GM18873 (cell line): ENCODE results near the gene SERTM2.
"Not testable (repeated sequence)": the region's sequence is repeated elsewhere in the genome, so short reads cannot be mapped to it uniquely, and the experiment has no call there.

ENCODE experiments used
- ATAC-seq: cut with Tn5 transposase; IDR thresholded peaks from one replicate; pipeline ENCODE4 v1.9.1; 2021; ENCODE audit warnings: mild to moderate bottlenecking, moderate library complexity, moderate number of reproducible peaks; ENCODE audit not compliant: unreplicated experiment, low FRiP score

SERTM2 gene

DNA sequence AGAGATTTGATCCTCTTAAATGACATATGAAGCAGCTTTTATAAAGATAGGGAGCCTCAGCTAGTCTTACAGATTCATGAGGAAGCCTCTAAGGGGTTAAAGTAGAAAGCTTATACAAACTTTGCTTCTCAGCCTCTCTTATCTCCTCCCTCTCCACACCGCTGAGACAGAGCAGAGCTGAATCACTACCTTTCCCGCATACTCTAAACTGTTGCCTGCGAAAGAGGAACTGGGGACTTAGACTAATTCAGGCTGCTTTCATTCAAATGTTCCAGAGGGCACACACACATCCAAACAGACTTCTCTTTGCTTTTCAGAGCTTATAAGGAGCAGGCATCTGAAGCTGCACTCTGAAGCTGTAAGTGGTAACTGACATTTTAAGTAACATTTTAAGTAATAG lies at the start of gene SERTM2:
SERTM2 (plus strand) TSS at position 169 of the 400 bp plus-strand sequence. CDS start 7,213 bp downstream, outside the sequence.
- peak; percentile 66 for ATAC-seq

DNA sequence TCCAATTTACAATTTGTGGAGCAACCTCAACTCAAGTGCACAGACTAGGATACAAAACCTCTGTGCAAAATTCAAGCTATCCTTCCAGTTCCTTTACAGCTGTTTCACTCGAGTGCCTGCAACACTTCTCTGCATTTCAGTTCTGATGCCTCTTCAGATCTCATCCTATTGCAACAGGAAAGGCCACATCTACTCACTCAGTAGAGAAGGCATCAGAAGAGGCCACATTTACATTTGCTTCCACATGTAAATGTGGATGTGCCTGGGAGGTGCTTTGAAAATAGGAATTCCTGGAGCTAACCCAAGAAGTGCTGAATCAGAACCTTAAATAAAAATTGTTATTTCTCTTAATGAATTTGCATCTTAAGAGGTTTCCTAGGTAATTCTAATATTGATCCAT lies 45.8 kb upstream of the SERTM2 start:
- ATAC-seq = no peak

DNA sequence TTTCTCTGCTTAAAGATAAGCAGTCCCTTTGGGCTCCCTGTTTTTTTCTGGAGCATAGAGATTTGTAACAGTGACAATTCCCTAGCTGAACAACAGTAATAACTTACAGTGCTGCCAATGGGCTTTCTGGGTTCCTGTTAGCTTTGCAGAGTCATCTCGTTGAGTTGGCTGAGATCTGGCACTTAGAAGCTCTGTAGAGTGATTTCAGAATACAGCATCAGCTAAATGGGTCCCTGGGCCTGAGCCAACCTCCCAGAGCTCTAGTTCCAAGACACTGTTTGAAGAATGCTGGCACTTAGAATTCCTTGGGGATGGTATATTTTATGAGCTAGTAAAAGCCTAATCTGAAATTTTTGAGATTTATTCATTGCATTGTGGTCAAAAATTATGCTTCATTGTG lies 43.5 kb upstream of the SERTM2 start:
- ATAC-seq = no peak

DNA sequence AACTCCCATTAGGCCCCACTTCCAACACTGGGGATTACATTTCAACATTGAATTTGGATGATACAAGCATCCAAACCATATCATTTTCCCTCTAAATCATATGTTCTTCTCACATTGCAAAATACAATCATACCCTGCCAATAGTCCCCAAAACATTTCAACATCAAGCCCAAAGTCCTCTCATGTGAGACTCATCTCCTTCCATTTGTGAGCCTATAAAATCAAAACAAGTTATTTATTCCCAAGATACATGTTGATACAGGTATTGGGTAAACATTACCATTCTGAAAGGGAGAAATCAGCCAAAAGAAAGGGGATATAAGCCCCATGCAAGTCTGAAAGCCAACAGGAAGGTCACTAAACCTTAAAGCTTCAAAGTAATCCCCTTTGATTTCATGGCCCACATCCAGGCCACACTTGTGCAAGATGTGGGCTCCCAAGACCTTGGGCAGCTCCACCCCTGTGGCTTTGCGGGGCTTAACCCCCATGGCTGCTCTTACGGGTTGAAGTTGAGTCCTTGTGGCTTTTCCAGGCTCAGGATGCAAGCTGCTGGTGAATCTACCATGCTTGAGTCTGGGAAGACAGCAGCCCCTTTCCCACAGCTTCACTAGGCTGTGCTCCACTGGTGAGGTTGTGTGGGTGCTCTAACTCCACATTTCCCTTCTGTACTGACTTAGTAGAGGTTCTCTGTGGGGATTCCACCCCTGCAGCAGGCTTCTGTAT lies 40.6 kb upstream of the SERTM2 start:
- ATAC-seq = no peak

DNA sequence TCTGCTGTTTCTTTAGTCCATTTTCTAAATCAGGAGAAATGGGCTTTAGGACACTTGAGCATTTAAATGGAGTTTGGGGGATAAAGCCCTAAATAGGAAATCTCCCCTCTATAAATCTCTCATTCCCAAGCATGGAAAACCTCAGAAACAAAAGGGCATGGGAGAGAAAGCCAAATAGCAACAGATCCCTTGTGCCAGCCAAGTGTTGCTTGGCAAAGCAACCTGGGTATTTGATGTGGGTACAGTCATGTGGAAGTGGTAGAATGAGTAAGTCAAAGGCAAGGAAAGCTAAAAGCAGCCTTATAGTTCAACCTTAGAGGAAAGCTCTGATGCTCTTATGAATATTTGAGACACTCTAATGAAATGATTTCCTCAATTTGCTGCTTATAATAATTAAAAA lies 29.5 kb upstream of the SERTM2 start:
- ATAC-seq = no peak

DNA sequence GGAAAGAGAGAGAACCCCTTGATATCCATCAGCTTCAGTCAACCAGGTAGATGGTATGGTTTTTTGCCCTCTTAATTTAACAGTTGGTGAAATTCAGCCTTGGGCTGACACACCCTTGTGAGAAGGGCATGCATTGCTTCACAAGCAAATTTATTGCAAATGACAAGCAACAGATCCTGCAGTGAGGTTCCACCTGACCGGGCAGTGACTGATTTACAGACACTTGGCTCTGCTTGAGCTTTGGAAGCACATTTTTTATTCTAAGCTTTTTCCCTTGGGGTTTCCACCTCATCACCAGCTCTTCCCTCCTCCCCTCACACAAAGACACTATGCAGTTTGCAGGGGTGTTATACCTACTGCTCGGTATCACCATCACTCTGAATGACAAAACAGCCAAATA lies 28.3 kb upstream of the SERTM2 start:
- no peak for ATAC-seq

DNA sequence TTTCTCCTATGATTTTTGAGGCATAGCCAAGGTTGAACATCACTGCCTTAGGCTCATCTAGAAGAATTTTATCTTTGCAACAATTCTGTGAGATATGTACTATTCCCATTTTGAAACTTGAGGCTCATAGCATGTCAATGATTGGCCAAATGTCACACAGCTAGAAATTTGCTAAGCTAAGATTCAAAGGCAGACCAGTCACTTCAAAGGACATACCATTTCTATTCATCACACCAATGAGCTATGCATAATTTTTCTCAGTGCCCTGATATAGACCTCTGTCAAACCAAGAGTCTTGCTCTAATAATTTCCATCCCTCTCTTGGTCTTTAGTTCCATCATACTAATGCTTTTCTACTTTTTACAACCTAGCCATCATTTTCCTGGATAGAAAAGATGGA lies 27.6 kb upstream of the SERTM2 start:
- no peak for ATAC-seq

DNA sequence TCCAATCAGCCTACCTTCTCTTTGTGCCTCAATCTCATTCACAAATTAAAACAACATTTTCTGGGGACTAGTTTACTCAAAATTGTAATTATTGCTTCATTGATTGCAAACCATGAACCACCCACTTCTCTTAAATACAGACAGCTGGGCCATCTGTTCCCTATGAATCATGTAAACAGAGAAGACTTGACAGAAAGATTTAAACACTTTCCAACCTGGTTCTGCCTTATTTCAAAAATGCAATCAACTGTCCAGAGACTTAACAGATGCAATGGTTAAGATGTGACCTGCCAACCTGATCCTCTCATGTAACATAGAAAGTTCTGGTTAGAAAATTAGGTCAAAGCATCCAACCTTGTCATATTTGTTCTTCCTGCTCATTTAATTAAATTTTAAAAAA lies 20.8 kb upstream of the SERTM2 start:
- no peak for ATAC-seq

DNA sequence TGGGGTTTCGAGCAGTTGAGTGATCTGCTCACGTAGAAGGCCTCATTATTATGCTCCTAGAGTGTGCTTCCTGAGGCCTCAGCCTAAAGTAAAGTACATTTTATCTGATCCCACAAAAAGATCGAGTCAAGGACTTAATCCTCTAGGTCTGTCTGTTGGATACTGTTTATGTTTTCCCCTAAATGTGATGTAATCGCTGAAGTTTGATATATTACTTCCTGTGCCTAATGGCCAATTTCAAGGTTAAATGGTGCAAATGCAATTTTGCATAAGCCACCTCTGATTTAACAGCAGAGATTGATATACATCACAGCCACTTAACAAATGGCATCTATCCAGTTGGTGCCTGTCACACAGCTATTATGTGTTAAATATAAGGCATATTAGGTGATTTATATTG lies 19.4 kb upstream of the SERTM2 start:
- ATAC-seq = no peak

DNA sequence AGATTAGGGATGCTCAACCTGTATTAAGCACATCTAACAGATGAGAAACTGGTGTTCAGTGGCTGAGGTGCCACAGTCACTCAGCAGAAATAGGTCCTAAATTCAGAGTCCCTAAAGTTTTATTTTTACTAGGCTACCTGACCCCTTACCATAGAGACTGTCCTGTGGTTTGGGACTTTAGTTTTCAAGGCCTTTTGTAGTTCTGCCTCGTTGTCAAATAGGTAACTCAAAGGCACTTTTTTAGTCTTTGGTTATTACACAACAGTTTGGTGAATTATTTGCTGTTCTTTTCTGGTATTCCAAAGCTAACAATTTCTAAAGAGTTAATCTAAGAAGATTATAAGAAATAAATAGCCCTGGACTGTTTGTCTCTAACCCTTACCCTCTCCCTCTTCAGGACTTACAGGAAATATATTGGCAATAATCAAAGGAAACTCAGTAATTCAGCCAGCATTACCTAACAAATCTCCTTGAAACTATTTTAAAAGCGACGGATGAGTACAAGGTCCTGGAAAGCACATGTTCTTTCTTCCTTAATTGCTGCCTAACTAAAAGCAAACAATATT lies 12.8 kb upstream of the SERTM2 start:
- no peak for ATAC-seq

DNA sequence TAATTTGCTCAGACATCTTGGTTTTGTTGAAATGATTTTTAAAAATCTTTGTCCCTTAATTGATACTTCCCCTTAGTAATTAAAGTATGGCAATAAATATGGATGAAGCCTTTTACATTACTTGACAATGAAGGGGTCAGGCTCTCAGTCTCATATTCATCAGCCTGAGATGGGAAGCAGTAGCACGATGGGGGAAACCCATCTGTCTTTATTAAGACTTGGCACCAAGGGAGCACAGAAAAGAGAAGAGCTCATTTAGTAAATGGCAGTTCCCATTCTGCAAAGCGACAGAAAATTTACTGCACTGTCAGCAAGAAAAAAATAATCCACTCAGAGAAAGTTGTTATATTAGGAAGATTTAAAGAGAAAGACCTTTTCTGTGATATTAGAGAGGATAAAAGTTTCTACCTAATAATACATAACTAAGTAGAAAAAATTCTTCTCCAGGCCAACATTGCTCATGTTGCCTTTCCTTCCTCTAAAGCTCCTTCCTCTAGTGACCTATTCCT lies 7.9 kb upstream of the SERTM2 start:
- ATAC-seq = no peak

DNA sequence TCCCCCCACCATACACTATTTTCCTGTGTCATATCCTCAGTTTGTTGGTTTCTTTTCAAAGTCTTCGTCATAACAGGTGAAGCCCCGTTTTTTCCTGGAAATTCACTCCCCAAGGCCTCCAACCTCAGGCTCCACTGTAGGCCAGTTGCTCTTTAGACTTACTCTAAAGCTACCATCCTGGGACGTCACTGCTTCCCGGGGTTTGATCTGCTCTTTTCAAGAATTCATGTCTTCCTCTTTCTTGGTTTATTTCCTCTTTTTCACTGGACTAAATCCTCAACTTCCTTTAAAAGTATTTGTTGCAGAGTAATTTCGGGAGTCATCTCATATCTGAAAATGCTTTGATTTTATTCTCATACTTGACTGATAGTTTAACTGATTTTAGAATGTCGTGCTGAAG lies 6.5 kb upstream of the SERTM2 start:
- ATAC-seq = no peak

DNA sequence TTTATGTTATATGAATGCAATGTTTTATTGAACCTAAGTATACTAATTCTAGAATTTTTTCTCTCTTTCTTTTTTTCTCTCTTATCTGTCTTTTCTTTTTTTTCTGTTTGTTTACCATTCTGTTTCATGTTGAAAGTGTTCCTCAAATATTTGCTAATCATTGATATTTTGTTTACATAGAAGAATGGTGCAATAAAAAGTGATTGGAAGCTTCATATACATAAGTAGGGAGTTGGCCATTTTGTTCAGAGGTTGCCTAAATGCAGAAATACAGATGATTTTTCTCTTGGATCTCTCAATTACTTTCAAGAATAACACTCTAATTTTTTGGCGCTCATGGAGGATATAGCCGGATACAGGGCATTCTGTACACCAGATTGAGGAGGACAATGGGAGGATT lies 5.7 kb upstream of the SERTM2 start:
- no peak for ATAC-seq

DNA sequence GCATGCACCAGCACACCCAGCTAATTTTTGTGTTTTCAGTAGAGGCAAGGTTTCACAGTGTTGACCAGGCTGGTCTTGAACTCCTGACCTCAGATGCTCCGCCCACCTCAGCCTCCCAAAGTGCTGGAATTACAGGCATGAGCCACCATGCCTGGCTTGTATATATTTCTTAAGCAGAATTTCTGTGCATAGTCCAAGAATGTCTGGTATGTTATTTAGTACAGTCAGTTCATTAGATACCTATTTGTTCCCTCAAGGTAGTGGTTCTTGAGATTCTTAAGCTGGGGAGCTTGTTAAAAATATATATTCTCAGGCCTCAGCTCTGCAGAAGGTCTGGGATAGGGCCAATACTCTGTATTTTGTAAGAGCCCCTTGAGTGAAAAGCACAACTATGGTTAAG lies 4.6 kb upstream of the SERTM2 start:
- ATAC-seq = no peak

DNA sequence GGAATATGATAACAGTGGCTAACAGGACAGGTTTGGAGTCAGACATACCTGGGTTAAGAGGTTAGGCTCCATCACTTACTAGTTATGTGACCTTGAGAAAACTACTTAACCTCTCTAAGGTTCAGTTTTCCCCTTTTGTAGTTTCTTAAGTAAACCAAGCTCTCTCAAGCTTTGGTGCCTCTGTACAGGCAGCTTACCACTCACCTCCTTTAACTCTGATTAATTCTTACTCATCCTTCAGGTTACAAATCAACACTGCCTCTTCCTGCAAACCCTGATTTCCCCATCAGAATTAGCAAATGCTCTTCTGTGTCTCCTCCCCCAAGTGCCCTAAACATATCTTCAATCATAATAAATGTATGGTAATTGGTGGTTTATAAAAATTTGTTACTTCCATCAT lies 3.5 kb upstream of the SERTM2 start:
- ATAC-seq = no peak

DNA sequence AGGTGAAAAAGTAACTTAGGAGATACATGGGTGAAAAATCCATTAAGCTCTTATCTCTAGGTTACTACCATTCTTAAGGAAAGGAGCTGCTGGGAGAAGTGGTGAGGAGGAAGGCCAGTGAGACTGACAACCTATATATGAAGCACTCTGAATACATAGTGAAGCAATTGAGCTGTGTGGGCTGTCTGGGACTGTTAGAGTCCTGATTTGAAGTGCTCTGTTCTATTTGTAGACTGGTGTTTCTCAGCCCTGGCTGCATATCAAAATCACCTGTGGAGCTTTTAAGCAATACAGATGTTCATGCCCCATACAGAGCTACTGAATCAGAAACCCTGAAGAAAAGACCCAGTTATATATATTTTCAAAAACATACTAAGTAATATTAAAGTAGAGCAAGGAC lies 3.9 kb downstream of the SERTM2 start:
- no peak for ATAC-seq

DNA sequence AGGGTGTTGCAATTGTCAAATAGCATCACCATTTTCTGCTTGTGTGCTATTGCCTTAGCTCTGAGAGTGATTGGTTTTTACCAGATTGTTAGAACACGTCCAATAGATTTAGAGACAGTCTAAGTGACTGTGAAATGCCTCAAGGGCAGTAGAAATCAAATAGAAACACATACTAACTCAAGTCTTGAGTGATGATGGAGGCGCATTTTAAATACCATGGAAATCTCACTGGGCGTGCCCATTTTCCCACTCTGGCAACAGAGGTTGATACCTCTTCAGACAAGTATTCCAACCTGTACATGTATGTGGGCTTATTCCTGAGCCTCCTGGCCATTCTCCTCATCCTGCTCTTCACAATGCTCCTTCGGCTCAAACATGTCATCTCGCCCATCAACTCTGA lies 7.2 kb downstream of the SERTM2 start:
- no peak for ATAC-seq

DNA sequence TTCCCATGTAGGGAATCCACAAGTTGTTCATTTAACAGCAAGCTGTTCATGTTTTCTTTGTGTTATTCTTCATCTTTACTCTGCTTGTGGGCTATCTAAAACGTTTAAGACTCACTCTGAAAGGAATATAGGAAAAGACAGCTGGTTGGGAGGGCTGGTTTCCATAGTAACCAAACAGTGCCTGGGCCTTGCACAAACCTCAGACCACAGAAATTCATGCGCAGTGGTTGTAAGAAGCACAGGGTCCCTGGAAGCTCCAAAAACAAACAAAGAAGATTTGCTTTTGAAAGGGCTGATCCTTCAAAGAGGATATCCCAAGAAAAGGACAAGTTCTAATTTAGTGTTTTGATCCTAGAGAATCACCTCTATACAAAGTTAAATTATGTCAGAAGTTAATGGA lies 7.8 kb downstream of the SERTM2 start:
- no peak for ATAC-seq

DNA sequence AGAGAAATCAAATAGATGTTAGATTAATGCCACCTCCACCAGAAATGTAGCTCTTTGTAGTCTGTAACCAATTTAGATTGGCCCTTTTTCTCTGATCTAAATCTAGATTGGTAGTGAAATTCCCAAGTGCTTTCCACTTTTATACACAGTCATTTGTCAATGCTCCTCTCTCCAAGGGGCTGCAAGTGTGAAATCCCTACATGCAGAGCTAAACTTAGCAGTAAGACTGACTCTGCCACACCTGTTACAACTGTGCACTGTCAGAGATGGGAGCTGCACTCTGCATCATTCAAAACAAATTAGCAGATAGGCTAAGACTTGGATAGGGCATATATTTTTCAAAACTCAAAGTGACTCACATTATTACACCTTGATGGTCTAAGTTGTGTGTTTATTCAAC lies 9.1 kb downstream of the SERTM2 start:
- no peak for ATAC-seq

DNA sequence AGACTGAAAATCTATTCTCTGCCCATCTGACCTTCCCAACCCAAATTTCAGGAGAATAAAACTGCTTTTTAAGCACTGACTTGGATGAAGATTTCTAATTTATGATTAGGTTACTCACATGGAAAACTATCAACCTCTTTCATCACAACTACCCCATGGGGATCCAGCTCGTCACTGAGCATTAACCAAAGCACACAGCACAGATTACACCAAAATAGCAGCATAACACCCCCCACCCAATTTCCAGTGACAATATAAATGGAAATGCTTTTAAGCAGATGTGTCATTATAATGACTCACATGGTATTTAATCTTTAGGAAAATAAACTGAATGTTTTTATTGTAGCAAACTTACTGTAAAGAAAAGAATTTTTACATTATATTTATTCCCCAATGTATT lies 9.7 kb downstream of the SERTM2 start:
- ATAC-seq = no peak

DNA sequence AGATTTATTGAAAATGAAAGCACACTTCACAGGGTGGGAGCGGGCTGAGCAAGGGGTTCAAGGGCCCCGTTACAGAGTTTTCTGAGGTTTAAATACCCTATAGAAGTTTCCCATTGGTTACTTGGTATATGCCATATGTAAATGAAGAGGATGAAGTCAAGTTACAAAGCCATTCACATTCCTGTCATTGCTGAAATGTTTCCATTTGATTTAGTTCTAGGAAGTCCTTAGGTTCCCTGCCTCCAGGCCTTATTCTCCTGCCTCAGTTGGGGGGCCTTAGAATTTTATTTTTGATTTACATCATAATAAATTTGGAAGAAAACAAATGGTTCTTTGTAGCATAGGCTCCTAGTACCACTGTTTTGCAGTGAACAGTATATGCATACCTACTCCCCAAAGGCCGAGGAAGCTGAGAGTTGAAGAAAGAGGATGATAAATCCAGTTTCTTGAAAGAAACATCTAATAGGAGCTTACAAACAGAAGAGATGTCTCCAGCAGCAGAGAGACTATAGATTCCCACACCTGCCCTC lies 31.8 kb downstream of the SERTM2 start:
- ATAC-seq = no peak

DNA sequence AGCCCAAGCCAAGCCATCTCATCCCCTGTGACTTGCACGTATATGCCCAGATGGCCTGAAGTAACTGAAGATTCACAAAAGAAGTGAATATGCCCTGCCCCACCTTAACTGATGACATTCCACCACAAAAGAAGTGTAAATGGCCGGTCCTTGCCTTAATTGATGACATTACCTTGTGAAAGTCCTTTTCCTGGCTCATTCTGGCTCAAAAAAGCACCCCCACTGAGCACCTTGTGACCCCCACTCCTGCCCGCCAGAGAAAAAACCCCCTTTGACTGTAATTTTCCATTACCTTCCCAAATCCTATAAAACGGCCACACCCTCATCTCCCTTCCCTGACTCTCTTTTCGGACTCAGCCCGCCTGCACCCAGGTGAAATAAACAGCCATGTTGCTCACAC lies 37.8 kb downstream of the SERTM2 start:
- not testable (repeated sequence) for ATAC-seq
